Activated CD4-positive, alpha-beta T cell treated with anti-CD3 and anti-CD28 coated beads, Interleukin-2, amount 50 U/mL, for 16 hours (primary cell): Measurements from ENCODE around the gene NELFB.

ENCODE experiments used
- DNase-seq: peaks from one replicate; pipeline ENCODE4 v3.0.0-alpha.2; 2020

Gene NELFB

DNA sequence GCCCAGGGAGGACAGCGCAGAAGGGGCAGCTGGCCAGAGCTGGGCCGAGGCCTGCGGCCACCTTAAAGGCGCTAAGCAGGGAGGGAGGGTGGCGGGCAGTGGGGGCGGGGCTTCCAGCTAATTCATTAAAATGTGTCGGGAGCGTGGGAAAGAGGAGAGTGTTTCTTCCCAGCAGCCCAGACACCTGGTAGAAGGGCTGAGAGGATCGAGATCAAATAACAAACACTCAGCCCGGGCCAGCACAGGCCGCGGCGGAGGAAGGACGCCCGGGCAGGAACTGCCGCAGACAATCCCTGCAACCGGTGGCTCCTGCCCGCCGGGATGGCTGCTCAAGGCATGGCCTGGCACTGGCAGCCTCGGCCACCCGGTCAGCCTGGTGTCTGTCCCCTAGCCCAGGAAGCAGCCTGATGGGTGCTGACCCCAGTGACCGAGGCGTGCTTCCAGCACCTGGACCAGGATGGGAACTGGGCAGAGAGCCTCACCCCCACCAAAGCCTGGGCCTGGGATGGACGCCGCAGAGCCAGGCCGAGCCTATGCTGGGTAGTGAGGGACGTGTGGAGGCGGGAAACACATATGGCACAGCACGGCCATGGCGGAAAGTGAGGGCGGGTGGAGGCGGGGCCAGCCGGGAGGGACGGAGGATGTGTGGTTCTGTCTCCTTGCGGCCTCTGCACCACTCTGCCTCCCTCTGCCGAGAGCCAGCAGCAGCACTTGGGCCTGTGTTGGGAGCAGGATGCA is 50.1 kb downstream of the NELFB start:
- peak; percentile 70 for DNase-seq

GRCh38 chr9:137305798-137306065 is 50.6 kb downstream of the NELFB start:
- no peak for DNase-seq

- no peak for DNase-seq
Observed at GRCh38 chr9:137306066-137306849, 51.1 kb downstream of the NELFB start.

- DNase-seq: no peak
Observed at GRCh38 chr9:137306850-137307254, 51.7 kb downstream of the NELFB start.

DNA sequence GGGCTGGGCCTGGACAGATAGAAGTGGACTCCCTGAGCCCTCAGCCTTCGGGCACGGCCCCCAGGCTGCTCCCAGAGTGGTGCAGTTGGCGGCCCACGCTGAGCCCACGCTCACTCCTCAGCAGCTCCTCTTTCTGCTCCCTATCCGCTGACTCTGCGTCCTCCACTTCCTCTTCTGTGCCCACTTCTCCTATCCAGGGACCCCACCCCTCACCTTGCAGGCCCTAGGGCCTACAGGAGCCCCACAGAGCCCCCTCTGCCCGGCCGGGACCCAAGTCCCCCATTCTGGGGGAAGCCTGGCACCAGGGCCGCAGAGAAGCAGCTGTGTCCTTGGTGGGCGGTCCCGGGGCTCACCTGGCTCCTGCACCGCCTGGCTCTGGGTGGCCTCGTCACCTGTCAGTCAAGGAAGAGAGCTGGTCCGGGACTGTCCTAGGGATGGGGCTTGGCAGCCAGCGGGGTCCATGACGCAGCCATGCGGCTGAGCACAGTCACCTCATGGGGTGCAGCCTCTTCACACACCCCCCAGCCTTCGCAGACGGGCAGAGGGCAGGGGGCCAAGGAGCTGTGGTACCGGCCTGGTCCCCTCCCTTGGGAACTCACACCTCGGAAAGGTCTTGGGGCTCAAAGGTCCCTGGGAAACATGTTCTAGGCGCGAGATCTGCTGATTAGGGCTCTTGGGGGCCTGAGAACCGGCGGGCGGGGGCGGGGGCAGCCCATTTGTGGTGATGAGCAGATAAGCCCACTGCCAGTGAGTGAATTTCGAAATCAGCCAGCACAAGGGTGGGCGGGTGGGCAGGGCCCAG is 52.3 kb downstream of the NELFB start:
- no peak for DNase-seq

DNA sequence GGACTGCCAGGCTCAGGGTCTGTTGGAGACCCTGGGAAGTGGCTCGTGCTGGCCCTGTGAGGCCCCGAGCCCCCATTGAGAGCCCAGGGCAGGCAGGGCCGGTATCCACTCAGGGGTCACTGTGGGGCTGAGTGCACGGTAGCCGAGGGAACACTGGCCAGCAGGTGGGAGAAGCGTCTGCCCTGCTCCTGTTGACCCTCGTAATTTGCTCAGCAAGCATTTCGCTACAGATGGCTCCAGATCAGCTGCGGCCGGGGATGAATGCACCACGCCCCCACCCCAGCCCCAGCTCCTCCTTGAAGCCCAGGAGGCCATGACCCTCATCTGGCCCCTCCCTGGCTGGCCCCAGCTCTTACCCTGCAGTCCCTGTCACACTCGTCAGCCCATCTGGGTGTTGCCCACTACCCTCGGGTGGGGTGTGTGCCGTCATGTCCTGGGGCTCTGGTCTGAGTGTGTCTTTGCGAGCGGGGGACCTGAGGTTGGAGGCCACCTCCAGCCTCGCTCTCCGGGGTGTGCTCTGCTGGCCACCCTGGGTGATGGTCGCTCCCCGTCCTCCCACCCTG is 53.0 kb downstream of the NELFB start:
- DNase-seq: no peak

GRCh38 chr9:137309368-137310188 is 54.5 kb downstream of the NELFB start:
- no peak for DNase-seq

DNA sequence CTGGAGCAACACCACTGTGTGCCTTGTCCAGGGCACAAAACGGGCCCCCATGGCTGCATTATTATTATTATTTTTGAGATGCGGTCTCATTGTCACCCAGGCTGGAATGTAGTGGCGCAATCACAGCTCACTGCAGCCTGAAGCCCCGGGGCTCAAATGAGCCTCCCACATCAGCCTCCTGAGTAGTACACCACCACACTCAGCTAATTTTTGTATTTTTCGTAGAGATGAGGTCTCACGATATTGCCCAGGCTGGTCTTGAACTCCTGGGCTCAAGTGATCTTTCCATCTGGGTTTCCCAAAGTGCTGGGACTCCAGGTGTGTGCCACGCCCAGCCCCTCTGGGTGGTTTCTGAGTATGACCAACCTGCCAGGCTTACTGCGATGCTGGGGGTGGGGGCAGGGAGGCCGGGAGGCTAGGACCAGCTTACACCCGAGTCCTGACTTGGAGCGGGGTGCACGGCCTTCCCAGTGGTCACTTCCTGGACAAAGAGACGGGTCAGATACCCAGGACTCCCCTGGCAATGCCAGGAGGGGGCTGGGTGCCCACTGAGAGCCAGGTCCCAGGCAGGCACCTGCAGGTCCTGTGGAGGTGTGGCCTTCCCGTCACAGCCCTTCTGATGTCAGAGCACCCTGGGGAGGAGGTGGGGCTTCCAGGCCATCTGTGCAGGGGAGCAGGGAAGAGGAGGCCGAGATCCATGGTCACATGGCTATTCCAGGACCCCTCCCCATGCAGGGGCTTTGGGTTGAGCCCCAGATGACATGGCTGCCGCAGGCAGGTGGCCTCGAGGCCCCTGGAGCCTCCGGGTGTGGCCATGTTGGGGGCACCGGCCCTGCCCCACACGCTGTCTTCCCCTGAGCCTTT is 55.3 kb downstream of the NELFB start:
- no peak for DNase-seq

DNA sequence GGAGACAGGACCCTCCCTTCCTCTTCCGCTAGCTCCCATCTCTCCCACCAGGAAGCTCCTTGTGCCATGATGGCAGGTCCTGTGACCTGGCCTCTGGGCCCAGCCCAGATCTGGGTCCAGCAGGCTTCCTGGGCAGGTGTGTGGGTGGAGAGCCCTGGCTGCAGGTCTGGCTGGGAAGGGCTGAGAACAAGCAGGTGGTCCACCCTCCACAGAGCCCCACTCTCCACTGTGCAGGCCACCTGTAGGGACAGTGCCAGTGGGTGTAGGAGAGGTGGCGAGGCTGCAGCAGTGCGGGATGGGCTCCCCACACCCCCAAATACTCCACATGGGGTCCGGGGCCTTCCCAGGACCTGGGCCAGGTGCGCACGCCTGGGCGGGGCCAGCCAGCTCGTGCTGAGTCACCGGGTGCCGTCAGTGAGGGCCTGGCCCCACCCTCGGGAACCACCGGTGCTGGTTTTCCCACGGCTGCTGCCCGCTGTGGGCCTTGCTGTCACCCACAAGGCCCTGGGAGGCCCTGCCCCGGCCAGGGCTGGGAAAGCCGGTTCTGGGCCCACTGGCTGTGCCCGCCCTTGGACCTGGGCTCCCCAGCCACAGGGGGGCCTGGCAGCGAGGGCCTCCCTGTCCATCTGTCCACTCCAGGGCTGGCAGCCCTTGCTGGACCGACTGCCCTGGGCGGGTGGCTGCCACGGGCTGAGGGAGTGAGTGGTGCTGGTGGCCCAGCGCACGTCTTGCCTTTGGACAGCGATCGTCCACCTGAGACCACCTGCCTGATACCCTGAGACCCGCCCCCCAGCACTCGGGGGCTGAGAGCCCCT is 56.3 kb downstream of the NELFB start:
- no peak for DNase-seq

- no peak for DNase-seq
Observed at GRCh38 chr9:137311986-137312851, 57.1 kb downstream of the NELFB start.

DNA sequence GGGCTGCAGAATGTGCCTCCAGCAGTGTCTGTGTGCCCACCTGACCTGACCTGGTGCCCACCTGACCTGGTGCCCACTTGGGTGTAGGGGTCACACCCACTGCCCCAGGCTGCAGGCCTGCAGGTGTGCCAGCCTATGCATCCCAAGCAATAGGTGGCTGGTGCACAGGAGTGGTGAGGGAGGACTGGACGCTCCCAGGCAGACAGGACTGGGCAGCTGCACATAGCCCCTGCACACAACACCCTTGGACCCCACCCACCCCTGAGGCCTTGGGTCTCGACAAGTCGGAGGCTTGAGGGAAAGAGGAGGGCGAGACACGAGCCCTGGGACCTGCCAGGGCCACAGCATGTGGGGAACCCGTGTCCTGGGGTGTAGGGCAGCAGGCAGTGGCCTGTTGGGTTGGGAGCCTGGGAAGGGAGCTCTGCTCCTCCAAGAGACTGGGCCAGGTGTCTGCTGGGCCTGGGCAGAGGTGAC is 57.8 kb downstream of the NELFB start:
- no peak for DNase-seq

- DNase-seq: no peak
Observed at GRCh38 chr9:137313326-137313936, 58.3 kb downstream of the NELFB start.

DNA sequence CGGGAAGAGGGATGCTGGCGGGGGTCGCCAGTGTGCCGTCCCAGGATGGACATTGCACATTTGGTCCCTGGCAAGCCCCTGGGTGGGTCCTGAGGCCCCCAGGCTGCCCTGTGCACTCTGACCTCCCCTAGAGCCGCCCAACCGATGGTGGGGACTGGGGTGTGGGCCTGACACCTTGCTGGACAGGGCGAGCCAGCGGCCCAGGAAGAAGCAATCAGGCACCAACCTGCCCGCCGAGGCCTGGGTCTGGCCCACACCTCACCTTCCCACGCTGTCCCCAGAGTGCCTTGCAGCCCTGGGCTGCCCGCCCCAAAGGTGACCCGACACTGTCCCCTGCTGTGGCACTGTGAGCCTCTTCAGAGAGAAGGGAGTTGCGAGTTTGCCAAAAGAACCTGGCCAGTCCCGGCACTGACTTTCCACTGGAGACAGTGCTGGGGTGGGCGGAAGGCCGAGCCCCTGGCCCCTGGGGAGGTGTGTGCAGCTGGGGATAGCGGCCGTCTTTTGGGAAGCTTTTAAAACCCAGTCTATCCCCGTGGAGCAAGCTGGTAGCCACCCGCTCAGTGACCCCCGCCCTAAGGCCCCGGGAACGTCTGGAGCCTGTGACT is 58.9 kb downstream of the NELFB start:
- DNase-seq: no peak

GRCh38 chr9:137314561-137315560 is 59.7 kb downstream of the NELFB start:
- DNase-seq: no peak

DNA sequence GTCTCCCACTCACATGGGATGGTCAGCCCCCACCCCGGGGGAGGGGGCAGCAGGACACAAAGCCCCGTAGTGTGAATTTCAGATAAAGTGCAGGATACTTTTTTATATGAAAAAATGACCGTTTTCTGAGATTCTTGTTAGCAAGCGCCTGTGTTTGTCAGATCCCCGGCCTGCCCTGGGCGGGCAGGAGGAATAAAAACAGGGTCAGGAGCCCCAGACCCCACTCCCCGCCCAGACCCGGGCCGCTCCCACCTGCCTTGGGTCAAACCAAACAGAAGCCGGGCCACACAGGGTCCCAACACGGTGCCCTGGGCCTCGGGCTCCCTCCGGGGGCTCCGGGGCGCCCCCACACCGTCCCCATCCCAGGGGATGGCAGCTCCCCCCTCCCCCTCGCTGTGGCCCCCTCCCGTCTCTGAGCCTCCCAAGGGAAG is 60.5 kb downstream of the NELFB start:
- no peak for DNase-seq

- DNase-seq: no peak
Observed at GRCh38 chr9:137316012-137316981, 61.2 kb downstream of the NELFB start.
